ENCODE measurements around the gene PRAMEF11. TPM values are rescaled to one million over a fixed set of nuclear protein-coding genes. Genes with fewer than 3 reads are reported as not detected.
"Not testable (repeated sequence)": the region's sequence is repeated elsewhere in the genome, so short reads cannot be mapped to it uniquely, and the experiment has no call there.

Gene PRAMEF11
- total and polyA plus RNA-seq, 2 of the 13 experiments (the other 11 are each of a cell fraction or from before 2014, with no cell fraction given) = not detected

DNA sequence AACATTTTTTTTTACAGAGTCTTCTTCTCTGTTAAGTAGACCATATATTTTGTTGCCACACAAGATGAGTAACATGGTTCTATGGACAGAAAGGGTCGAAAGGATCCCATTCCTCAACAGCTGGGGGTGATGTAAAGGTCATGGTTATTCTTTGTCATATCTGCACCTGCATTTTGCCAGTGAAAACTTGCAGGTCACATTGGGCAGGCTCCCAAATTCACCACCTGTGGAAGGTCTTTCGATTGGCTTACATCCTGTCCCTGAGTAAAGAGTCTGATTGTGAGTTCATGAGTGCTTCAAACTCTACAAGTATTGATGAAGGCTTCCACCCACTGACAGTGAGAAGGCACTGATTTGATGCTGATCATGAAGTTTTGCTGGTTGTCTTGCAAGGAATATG lies 2.0 kb upstream of the PRAMEF11 start:
- not testable (repeated sequence) for H3K9me3 ChIP-seq (ENCODE audit: low read length)

DNA sequence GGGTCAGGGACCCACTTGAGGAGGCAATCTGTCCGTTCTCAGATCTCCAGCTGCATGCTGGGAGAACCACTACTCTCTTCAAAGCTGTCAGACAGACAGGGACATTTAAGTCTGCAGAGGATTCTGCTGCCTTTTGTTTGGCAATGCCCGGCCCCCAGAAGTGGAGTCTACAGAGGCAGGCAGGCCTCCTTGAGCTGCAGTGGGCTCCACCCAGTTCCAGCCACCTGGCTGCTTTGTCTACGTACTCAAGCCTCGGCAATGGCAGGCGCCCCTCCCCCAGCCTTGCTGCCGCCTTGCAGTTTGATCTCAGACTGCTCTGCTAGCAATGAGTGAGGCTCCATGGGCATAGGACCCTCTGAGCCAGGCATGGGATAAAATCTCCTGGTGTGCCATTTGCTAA lies 12.1 kb downstream of the PRAMEF11 start:
- H3K9me3 ChIP-seq (ENCODE audit: low read length); BruUV-seq (replicated peaks); H3K9ac ChIP-seq (ENCODE audit: insufficient read depth, low read depth, low read length); H3K27ac ChIP-seq (ENCODE audit: extremely low read length, insufficient read depth, low read length); H3K4me2 ChIP-seq (ENCODE audit: low read depth, low read length); H3K27me3 ChIP-seq (ENCODE audit: control insufficient read depth in 1 of 2, insufficient read depth in 2 of 2, low read length in 2 of 2); H3K79me2 ChIP-seq (ENCODE audit: insufficient read depth, low read length); CTCF ChIA-PET (ENCODE audit: low intra/inter-chr PET ratio, low total read pairs); DNase-seq (ENCODE audit: low spot score); H3K36me3 ChIP-seq (replicated peaks in 1 of 2; ENCODE audit: control insufficient read depth in 1 of 2, insufficient read depth in 2 of 2, low read length in 2 of 2); POLR2A ChIA-PET; H2AFZ ChIP-seq (ENCODE audit: low read length); intact Hi-C loops (cut with micrococcal nuclease; ENCODE audit: unreplicated experiment); FAIRE-seq; H3K4me3 ChIP-seq (replicated peaks in 1 of 3; ENCODE audit: insufficient read depth in 1 of 3, low read depth in 2 of 3, low read length in 3 of 3); in situ Hi-C loops (cut with HindIII; ENCODE audit: extremely low pct_ligation_motif_present, low pct_unique_long_range_greater_than_20kb); H4K20me1 ChIP-seq (ENCODE audit: insufficient read depth, low read length); H3K4me1 ChIP-seq (ENCODE audit: insufficient read depth, low read length); ATAC-seq: not testable (repeated sequence)
- WGBS (ENCODE audit: low lambda C conversion rate) = no CpG with 5 or more reads among the region's 6 CpGs

More for the DNA sequence above, 2.0 kb upstream of the PRAMEF11 start:
- H3K9ac ChIP-seq (ENCODE audit: insufficient read depth, low read depth, low read length); H3K4me3 ChIP-seq (replicated peaks in 1 of 3; ENCODE audit: insufficient read depth in 1 of 3, low read depth in 2 of 3, low read length in 3 of 3); ATAC-seq; H3K36me3 ChIP-seq (replicated peaks in 1 of 2; ENCODE audit: control insufficient read depth in 1 of 2, insufficient read depth in 2 of 2, low read length in 2 of 2); BruUV-seq (replicated peaks); H2AFZ ChIP-seq (ENCODE audit: low read length); intact Hi-C loops (cut with micrococcal nuclease; ENCODE audit: unreplicated experiment); CTCF ChIA-PET (ENCODE audit: low intra/inter-chr PET ratio, low total read pairs); POLR2A ChIA-PET; DNase-seq (ENCODE audit: low spot score); H4K20me1 ChIP-seq (ENCODE audit: insufficient read depth, low read length); H3K4me2 ChIP-seq (ENCODE audit: low read depth, low read length); H3K27ac ChIP-seq (ENCODE audit: extremely low read length, insufficient read depth, low read length); H3K27me3 ChIP-seq (ENCODE audit: control insufficient read depth in 1 of 2, insufficient read depth in 2 of 2, low read length in 2 of 2); H3K4me1 ChIP-seq (ENCODE audit: insufficient read depth, low read length); in situ Hi-C loops (cut with HindIII; ENCODE audit: extremely low pct_ligation_motif_present, low pct_unique_long_range_greater_than_20kb); H3K79me2 ChIP-seq (ENCODE audit: insufficient read depth, low read length); FAIRE-seq: not testable (repeated sequence)
- 0% methylated on average over 2 of the region's 2 CpGs for WGBS (ENCODE audit: low lambda C conversion rate)

DNA sequence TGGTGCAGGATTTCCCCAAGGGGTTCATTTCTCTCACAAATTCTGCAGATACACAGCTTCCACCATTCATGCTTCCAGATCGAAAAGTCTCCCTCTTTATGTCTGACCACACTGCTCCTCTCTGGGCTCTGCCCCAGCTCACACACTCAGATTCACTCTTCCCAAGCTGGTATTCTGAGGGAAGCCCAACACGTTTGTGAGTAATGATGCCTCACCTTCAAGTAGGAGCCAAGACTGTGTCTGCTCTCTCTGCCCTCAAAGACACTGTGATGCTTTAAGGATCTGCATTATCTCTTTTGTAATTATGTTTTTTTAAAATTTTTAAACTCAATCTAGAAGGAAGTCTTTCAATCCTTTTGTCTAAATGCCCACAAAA lies 19.8 kb downstream of the PRAMEF11 start:
- Histone ChIP-seq H2AFZ (ENCODE audit: low read length) (no peak overlapping the region), H3K27me3 (ENCODE audit: control insufficient read depth in 1 of 2, insufficient read depth in 2 of 2, low read length in 2 of 2) (peaks cover 1 to 3% of the 10 kb centered on the region in 2 experiments; a peak in 2 of 5 replicates), H3K4me2 (ENCODE audit: low read depth, low read length) (no peak overlapping the region), H3K79me2 (ENCODE audit: insufficient read depth, low read length) (no peaks in the 10 kb centered on the region), H3K9me3 (ENCODE audit: low read length) (no peaks in the 10 kb centered on the region), H3K4me1 (ENCODE audit: insufficient read depth, low read length) (no peaks in the 10 kb centered on the region), H3K36me3 (replicated peaks in 1 of 2; ENCODE audit: control insufficient read depth in 1 of 2, insufficient read depth in 2 of 2, low read length in 2 of 2) (no peaks in the 10 kb centered on the region), H3K27ac (ENCODE audit: extremely low read length, insufficient read depth, low read length) (no peak overlapping the region), H3K4me3 (replicated peaks in 1 of 3; ENCODE audit: insufficient read depth in 1 of 3, low read depth in 2 of 3, low read length in 3 of 3) (no peak overlapping the region), H4K20me1 (ENCODE audit: insufficient read depth, low read length) (no peaks in the 10 kb centered on the region), H3K9ac (ENCODE audit: insufficient read depth, low read depth, low read length) (no peak overlapping the region)
- intact Hi-C loops (cut with micrococcal nuclease; ENCODE audit: unreplicated experiment) (no loop called here), in situ Hi-C loops (cut with HindIII; ENCODE audit: extremely low pct_ligation_motif_present, low pct_unique_long_range_greater_than_20kb) (no loop called here)
- no peak for FAIRE-seq
- whole genome bisulfite sequencing (ENCODE audit: low lambda C conversion rate) = 22% methylated on average over 2 of the region's 2 CpGs
- no peak for ATAC-seq
- ChIA-PET POLR2A (no interaction called here), CTCF (ENCODE audit: low intra/inter-chr PET ratio, low total read pairs) (no interaction called here)
- DNase-seq (ENCODE audit: low spot score) = no peak
- no TSS peak for BruUV-seq (replicated peaks)
- TF ChIP-seq, protein P1, sequence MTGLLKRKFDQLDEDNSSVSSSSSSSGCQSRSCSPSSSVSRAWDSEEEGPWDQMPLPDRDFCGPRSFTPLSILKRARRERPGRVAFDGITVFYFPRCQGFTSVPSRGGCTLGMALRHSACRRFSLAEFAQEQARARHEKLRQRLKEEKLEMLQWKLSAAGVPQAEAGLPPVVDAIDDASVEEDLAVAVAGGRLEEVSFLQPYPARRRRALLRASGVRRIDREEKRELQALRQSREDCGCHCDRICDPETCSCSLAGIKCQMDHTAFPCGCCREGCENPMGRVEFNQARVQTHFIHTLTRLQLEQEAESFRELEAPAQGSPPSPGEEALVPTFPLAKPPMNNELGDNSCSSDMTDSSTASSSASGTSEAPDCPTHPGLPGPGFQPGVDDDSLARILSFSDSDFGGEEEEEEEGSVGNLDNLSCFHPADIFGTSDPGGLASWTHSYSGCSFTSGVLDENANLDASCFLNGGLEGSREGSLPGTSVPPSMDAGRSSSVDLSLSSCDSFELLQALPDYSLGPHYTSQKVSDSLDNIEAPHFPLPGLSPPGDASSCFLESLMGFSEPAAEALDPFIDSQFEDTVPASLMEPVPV (CRISPR knock-in tag; IDR thresholded peaks at IDR 0.05) = no peak
- TF ChIP-seq AGO1 (IDR thresholded peaks at IDR 0.05; ENCODE audit: low read depth, low read length, poor library complexity, severe bottlenecking) = no peak
- TF ChIP-seq, protein P2, sequence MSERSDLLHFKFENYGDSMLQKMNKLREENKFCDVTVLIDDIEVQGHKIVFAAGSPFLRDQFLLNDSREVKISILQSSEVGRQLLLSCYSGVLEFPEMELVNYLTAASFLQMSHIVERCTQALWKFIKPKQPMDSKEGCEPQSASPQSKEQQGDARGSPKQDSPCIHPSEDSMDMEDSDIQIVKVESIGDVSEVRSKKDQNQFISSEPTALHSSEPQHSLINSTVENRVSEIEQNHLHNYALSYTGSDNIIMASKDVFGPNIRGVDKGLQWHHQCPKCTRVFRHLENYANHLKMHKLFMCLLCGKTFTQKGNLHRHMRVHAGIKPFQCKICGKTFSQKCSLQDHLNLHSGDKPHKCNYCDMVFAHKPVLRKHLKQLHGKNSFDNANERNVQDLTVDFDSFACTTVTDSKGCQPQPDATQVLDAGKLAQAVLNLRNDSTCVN (CRISPR knock-in tag; IDR thresholded peaks at IDR 0.05; ENCODE audit: borderline replicate concordance) = no peak
- TF ChIP-seq, protein P3, sequence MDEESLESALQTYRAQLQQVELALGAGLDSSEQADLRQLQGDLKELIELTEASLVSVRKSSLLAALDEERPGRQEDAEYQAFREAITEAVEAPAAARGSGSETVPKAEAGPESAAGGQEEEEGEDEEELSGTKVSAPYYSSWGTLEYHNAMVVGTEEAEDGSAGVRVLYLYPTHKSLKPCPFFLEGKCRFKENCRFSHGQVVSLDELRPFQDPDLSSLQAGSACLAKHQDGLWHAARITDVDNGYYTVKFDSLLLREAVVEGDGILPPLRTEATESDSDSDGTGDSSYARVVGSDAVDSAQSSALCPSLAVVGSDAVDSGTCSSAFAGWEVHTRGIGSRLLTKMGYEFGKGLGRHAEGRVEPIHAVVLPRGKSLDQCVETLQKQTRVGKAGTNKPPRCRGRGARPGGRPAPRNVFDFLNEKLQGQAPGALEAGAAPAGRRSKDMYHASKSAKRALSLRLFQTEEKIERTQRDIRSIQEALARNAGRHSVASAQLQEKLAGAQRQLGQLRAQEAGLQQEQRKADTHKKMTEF (CRISPR knock-in tag; IDR thresholded peaks at IDR 0.05) = no peak
- no peak for TF ChIP-seq KDM1A (CRISPR knock-in tag; IDR thresholded peaks at IDR 0.05)
- no peak for TF ChIP-seq ZSCAN31 (CRISPR knock-in tag; IDR thresholded peaks at IDR 0.05; ENCODE audit: low read depth)
- no peak for TF ChIP-seq PHF21A (CRISPR knock-in tag; IDR thresholded peaks at IDR 0.05)
- TF ChIP-seq HNF4A (CRISPR knock-in tag; IDR thresholded peaks at IDR 0.05) = no peak
